ENCODE measurements around the gene TAF11L2. TPM values are rescaled to one million over a fixed set of nuclear protein-coding genes. Genes with fewer than 3 reads are reported as not detected.
"Not testable (repeated sequence)": the region's sequence is repeated elsewhere in the genome, so short reads cannot be mapped to it uniquely, and the experiment has no call there.

Gene TAF11L2
- polyA plus RNA-seq, 1 of the 3 experiments (the other 2 are of a cell fraction), result not detected

DNA sequence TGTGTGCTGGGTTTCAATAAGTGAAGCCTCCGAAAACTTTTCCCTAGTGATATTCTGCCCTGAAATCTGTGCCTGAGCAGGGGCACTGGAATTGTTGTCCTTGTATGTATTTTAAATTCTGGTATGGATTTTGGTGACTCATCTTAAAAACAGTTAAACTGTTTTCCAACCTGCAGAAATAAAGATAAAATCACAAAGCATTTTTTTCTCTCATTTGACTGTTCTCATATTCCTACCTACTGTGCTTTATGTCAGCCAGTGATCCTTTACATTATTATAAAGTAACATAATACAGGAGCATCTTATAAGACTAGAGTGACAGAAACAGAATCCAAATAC lies 10.9 kb upstream of the TAF11L2 start:
- Histone ChIP-seq H3K27me3 (ENCODE audit: insufficient read depth) (no peaks in the 10 kb centered on the region), H3K4me1 (ENCODE audit: control insufficient read depth in 1 of 2, insufficient read depth in 2 of 2, low read depth in 1 of 2, low read length in 1 of 2) (peaks cover 0 to 3% of the 10 kb centered on the region in 2 experiments; a peak in 2 of 4 replicates), H3K4me2 (no peak overlapping the region), H3K36me3 (replicated peaks in 1 of 2; ENCODE audit: control insufficient read depth in 1 of 2, insufficient read depth in 2 of 2, low read length in 1 of 2) (no peaks in the 10 kb centered on the region), H3K9me2 (no peaks in the 10 kb centered on the region), H3K4me3 (ENCODE audit: low read depth in 2 of 2, low read length in 1 of 2) (no peak overlapping the region), H3K79me2 (ENCODE audit: insufficient read depth) (no peaks in the 10 kb centered on the region), H2AFZ (ENCODE audit: low read depth) (no peak overlapping the region), H4K20me1 (ENCODE audit: insufficient read depth) (no peaks in the 10 kb centered on the region), H3K9ac (no peak overlapping the region), H3F3A (replicated peaks; ENCODE audit: insufficient read depth) (no peaks in the 10 kb centered on the region), H3K9me3 (no peaks in the 10 kb centered on the region), H3K27ac (ENCODE audit: low read depth in 2 of 2, low read length in 1 of 2) (no peak overlapping the region)
- 71% methylated on average over 1 of the region's 1 CpG for whole genome bisulfite sequencing (ENCODE audit: low lambda C conversion rate)
- POLR2A ChIA-PET, result no interaction called here
- no peak for DNase-seq
- CTCF ChIA-PET, result no interaction called here
- TF ChIP-seq FOSL2 (IDR thresholded peaks at IDR 0.05; ENCODE audit: borderline replicate concordance, low read depth) (no peak), GATA2 (CRISPR knock-in tag; IDR thresholded peaks at IDR 0.05) (no peak)
- TF ChIP-seq, protein P1, sequence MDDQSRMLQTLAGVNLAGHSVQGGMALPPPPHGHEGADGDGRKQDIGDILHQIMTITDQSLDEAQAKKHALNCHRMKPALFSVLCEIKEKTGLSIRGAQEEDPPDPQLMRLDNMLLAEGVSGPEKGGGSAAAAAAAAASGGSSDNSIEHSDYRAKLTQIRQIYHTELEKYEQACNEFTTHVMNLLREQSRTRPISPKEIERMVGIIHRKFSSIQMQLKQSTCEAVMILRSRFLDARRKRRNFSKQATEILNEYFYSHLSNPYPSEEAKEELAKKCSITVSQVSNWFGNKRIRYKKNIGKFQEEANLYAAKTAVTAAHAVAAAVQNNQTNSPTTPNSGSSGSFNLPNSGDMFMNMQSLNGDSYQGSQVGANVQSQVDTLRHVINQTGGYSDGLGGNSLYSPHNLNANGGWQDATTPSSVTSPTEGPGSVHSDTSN (IDR thresholded peaks at IDR 0.05), result no peak
- TF ChIP-seq, protein P2, sequence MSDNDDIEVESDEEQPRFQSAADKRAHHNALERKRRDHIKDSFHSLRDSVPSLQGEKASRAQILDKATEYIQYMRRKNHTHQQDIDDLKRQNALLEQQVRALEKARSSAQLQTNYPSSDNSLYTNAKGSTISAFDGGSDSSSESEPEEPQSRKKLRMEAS (IDR thresholded peaks at IDR 0.05; ENCODE audit: low read depth), result no peak

DNA sequence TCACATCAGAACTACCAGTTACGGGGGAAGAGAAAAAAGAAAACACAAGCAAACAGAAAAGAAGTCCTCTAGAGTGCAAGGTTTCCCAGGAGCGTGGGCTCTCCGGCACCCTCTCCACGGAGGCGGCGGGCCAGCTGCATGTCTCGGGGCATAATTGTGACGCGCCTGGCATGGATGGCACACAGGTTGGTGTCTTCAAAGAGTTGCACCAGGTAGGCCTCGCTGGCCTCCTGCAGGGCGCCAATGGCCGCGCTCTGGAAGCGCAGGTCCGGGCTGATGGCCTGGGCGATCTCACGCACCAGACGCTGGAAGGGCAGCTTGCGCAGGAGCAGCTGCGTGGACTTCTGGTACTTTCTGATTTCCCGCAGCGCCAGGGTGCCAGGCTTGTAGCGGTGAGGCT lies 6.8 kb upstream of the TAF11L2 start:
- H4K20me1 ChIP-seq (ENCODE audit: insufficient read depth); H3K79me2 ChIP-seq (ENCODE audit: insufficient read depth); DNase-seq; H3K9me2 ChIP-seq; H2AFZ ChIP-seq (ENCODE audit: low read depth); H3K4me3 ChIP-seq (ENCODE audit: low read depth in 2 of 2, low read length in 1 of 2); H3K9me3 ChIP-seq; H3K4me2 ChIP-seq; H3K27me3 ChIP-seq (ENCODE audit: insufficient read depth); POLR2A ChIA-PET; H3F3A ChIP-seq (replicated peaks; ENCODE audit: insufficient read depth); H3K4me1 ChIP-seq (ENCODE audit: control insufficient read depth in 1 of 2, insufficient read depth in 2 of 2, low read depth in 1 of 2, low read length in 1 of 2); H3K9ac ChIP-seq; H3K27ac ChIP-seq (ENCODE audit: low read depth in 2 of 2, low read length in 1 of 2); H3K36me3 ChIP-seq (replicated peaks in 1 of 2; ENCODE audit: control insufficient read depth in 1 of 2, insufficient read depth in 2 of 2, low read length in 1 of 2): not testable (repeated sequence)
- CTCF ChIA-PET, result interaction anchor here (0.6 kb wide), 1 partner anchor 275 kb away, joined by 3 read pairs; no protein-coding TSS in a partner anchor
- WGBS (ENCODE audit: low lambda C conversion rate), result 92% methylated on average over 8 of the region's 23 CpGs

DNA sequence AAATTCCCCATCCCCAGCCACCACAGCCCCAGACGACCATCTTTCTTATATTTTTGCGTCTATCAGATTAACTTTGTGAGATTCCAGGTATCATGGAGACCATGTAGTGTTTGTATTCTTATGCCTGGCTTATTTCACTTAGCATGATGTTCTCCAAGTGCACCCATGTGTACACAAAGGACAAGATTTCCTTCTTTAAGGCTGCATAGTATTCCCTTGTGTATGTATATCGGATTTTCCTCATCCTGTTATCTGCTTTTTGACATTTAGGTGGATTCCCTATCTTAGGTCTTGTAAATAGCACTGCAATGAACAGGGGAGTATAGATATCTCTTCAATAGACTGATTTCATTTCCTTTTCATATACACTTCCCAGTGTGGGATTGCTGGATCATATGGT lies 5.3 kb upstream of the TAF11L2 start:
- H3K9me3 ChIP-seq, result no peaks in the 10 kb centered on the region
- H3K27ac ChIP-seq (ENCODE audit: low read depth in 2 of 2, low read length in 1 of 2), result no peak overlapping the region
- H3F3A ChIP-seq (replicated peaks; ENCODE audit: insufficient read depth), result no peaks in the 10 kb centered on the region
- no peak overlapping the region for H3K4me2 ChIP-seq
- no peaks in the 10 kb centered on the region for H3K36me3 ChIP-seq (replicated peaks in 1 of 2; ENCODE audit: control insufficient read depth in 1 of 2, insufficient read depth in 2 of 2, low read length in 1 of 2)
- no peaks in the 10 kb centered on the region for H3K79me2 ChIP-seq (ENCODE audit: insufficient read depth)
- H3K9ac ChIP-seq, result no peak overlapping the region
- WGBS (ENCODE audit: low lambda C conversion rate), result 46% methylated on average over 3 of the region's 3 CpGs
- H3K4me1 ChIP-seq (ENCODE audit: control insufficient read depth in 1 of 2, insufficient read depth in 2 of 2, low read depth in 1 of 2, low read length in 1 of 2), result no peaks in the 10 kb centered on the region
- H2AFZ ChIP-seq (ENCODE audit: low read depth), result no peak overlapping the region
- ChIA-PET POLR2A (no interaction called here), CTCF (interaction anchor here (1.0 kb wide), 1 partner anchor 11 kb away, joined by 3 read pairs; no protein-coding TSS in a partner anchor)
- no peak for DNase-seq
- no peaks in the 10 kb centered on the region for H3K27me3 ChIP-seq (ENCODE audit: insufficient read depth)
- TF ChIP-seq YY1 (IDR thresholded peaks at IDR 0.05; ENCODE audit: low read depth) (no peak), FOSL2 (IDR thresholded peaks at IDR 0.05; ENCODE audit: borderline replicate concordance, low read depth) (no peak), TEAD4 (IDR thresholded peaks at IDR 0.05; ENCODE audit: borderline replicate concordance, insufficient read depth) (no peak), EP300 (IDR thresholded peaks at IDR 0.05; ENCODE audit: borderline replicate concordance in 1 of 2, low read depth in 1 of 2, low read length in 1 of 2) (no peak), EZH2phosphoT487 (IDR thresholded peaks at IDR 0.05; ENCODE audit: borderline replicate concordance, low read depth) (no peak), RAD21 (IDR thresholded peaks at IDR 0.05; ENCODE audit: low read length) (no peak), SIN3A (IDR thresholded peaks at IDR 0.05; ENCODE audit: borderline replicate concordance, low read depth, low read length) (no peak), POLR2AphosphoS5 (IDR thresholded peaks at IDR 0.05; ENCODE audit: low read depth, low read length) (no peak), CHD2 (IDR thresholded peaks at IDR 0.05; ENCODE audit: low read length, partially characterized antibody) (no peak), RXRA (IDR thresholded peaks at IDR 0.05; ENCODE audit: borderline replicate concordance, low read depth) (no peak), GABPA (IDR thresholded peaks at IDR 0.05; ENCODE audit: low read depth) (no peak), SMC3 (IDR thresholded peaks at IDR 0.05; ENCODE audit: low read depth, low read length) (no peak), TAF1 (IDR thresholded peaks at IDR 0.05; ENCODE audit: borderline replicate concordance, low read depth, low read length) (no peak), TCF12 (IDR thresholded peaks at IDR 0.05) (no peak), NRF1 (IDR thresholded peaks at IDR 0.05; ENCODE audit: low read depth, low read length) (no peak)
- TF ChIP-seq, protein P3, sequence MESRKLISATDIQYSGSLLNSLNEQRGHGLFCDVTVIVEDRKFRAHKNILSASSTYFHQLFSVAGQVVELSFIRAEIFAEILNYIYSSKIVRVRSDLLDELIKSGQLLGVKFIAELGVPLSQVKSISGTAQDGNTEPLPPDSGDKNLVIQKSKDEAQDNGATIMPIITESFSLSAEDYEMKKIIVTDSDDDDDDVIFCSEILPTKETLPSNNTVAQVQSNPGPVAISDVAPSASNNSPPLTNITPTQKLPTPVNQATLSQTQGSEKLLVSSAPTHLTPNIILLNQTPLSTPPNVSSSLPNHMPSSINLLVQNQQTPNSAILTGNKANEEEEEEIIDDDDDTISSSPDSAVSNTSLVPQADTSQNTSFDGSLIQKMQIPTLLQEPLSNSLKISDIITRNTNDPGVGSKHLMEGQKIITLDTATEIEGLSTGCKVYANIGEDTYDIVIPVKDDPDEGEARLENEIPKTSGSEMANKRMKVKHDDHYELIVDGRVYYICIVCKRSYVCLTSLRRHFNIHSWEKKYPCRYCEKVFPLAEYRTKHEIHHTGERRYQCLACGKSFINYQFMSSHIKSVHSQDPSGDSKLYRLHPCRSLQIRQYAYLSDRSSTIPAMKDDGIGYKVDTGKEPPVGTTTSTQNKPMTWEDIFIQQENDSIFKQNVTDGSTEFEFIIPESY (IDR thresholded peaks at IDR 0.05; ENCODE audit: borderline replicate concordance, low read depth), result no peak
- TF ChIP-seq, protein P4, sequence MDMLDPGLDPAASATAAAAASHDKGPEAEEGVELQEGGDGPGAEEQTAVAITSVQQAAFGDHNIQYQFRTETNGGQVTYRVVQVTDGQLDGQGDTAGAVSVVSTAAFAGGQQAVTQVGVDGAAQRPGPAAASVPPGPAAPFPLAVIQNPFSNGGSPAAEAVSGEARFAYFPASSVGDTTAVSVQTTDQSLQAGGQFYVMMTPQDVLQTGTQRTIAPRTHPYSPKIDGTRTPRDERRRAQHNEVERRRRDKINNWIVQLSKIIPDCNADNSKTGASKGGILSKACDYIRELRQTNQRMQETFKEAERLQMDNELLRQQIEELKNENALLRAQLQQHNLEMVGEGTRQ (IDR thresholded peaks at IDR 0.05; ENCODE audit: borderline replicate concordance, low read depth, low read length), result no peak
- no peaks in the 10 kb centered on the region for H3K9me2 ChIP-seq
- H3K4me3 ChIP-seq (ENCODE audit: low read depth in 2 of 2, low read length in 1 of 2), result no peak overlapping the region
- H4K20me1 ChIP-seq (ENCODE audit: insufficient read depth), result no peaks in the 10 kb centered on the region

Measured in SK-N-SH (cell line).